ENCODE data around the gene ZNF335. TPM values are rescaled to one million over a fixed set of nuclear protein-coding genes. Genes with fewer than 3 reads are reported as not detected.

The ZNF335 gene
- total RNA-seq, 1 experiment from 2014 or later = 26.9 TPM

DNA sequence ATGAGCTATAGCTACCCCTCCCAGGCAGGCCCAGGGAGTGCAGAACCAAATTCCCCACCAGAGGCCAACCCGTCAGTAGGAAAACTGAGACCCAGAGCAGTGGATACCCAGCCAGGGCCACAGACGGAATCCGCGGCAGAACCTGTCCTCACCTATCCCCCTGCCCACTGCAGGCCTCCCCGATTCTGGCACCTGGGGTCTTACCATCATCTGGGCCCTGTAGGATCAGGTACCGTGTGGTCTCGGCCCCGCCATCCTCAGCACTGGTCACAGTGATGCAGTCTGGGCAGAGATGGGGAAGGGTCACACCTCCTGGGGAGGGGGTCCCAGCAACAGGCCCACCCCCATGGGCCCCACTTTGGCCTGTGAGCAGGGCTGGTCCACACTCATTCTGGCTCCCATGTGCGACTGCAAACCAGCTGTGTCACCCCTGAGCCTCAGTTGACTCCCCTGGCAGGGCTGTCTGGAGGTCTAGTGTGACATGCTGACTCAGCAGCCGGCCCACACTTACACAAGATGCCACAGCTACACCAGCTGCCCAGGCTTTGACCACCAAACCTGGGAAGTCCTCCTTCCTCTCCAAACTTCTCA is 3.8 kb downstream of the ZNF335 start:
- Mint-ChIP-seq H3K4me3 (ENCODE audit: unreplicated experiment) (no peak overlapping the region), H3K27ac (ENCODE audit: low read depth, unreplicated experiment) (no peak overlapping the region), H3K36me3 (ENCODE audit: insufficient read depth, unreplicated experiment) (peaks cover 61% of the 10 kb centered on the region), H3K27me3 (ENCODE audit: insufficient read depth, unreplicated experiment) (no peaks in the 10 kb centered on the region), H3K9me3 (ENCODE audit: unreplicated experiment) (no peaks in the 10 kb centered on the region), H3K4me1 (ENCODE audit: insufficient read depth, unreplicated experiment) (peaks cover 16% of the 10 kb centered on the region)
- ChIA-PET POLR2A (interaction anchor here (0.9 to 5.6 kb wide), 6 partner anchors 11 to 119 kb away, joined by 3 to 83 read pairs (median 25); partner anchors contain the start of gene NCOA5), CTCF (interaction anchor here (0.6 to 13.5 kb wide), 16 partner anchors 8 to 609 kb away, joined by 3 to 200 read pairs (median 22); no protein-coding TSS in a partner anchor)
- DNase-seq (ENCODE audit: unreplicated experiment) = no peak
- intact Hi-C loops (cut with micrococcal nuclease) = no loop called here
- BruUV-seq (replicated peaks) = no TSS peak
- TF ChIP-seq, protein P1, sequence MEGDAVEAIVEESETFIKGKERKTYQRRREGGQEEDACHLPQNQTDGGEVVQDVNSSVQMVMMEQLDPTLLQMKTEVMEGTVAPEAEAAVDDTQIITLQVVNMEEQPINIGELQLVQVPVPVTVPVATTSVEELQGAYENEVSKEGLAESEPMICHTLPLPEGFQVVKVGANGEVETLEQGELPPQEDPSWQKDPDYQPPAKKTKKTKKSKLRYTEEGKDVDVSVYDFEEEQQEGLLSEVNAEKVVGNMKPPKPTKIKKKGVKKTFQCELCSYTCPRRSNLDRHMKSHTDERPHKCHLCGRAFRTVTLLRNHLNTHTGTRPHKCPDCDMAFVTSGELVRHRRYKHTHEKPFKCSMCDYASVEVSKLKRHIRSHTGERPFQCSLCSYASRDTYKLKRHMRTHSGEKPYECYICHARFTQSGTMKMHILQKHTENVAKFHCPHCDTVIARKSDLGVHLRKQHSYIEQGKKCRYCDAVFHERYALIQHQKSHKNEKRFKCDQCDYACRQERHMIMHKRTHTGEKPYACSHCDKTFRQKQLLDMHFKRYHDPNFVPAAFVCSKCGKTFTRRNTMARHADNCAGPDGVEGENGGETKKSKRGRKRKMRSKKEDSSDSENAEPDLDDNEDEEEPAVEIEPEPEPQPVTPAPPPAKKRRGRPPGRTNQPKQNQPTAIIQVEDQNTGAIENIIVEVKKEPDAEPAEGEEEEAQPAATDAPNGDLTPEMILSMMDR (IDR thresholded peaks at IDR 0.05; ENCODE audit: unreplicated experiment) = no peak

DNA sequence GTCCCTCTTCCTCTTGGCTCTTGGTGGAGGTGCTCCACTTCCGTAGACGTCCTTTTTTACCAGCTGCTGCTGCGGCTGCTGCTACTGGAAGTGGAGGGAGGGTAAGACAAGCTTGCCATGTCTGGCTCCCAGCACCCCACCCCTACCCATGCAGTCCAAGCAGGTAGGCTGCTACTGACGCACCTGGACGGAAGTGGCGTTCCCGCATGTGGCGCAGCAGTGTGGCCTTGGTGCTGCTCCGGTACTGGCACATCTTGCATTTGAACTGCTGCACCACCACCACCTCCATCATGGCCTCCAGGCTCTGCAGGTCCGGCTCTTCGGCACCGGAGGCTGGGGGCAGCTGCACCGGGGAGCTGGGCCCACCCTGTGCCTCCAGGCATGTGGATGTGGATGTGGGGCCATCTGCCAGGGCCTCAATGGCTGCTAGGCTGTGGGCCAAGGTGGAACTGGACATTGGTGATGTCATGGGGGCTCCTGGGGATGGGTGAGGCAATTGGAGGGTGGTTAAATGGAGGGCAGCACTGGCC is 4.4 kb downstream of the ZNF335 start:
- Mint-ChIP-seq H3K9me3 (ENCODE audit: unreplicated experiment) (no peaks in the 10 kb centered on the region), H3K27ac (ENCODE audit: low read depth, unreplicated experiment) (no peak overlapping the region), H3K36me3 (ENCODE audit: insufficient read depth, unreplicated experiment) (peaks cover 66% of the 10 kb centered on the region), H3K4me1 (ENCODE audit: insufficient read depth, unreplicated experiment) (peaks cover 12% of the 10 kb centered on the region), H3K4me3 (ENCODE audit: unreplicated experiment) (no peak overlapping the region), H3K27me3 (ENCODE audit: insufficient read depth, unreplicated experiment) (no peaks in the 10 kb centered on the region)
- TF ChIP-seq, protein P1 (IDR thresholded peaks at IDR 0.05; ENCODE audit: unreplicated experiment) = no peak
- ChIA-PET POLR2A (no interaction called here), CTCF (interaction anchor here (0.6 to 13.5 kb wide), 5 partner anchors 8 to 196 kb away, joined by 3 to 200 read pairs (median 46); no protein-coding TSS in a partner anchor)
- intact Hi-C loops (cut with micrococcal nuclease) = no loop called here
- no peak for DNase-seq (ENCODE audit: unreplicated experiment)
- no TSS peak for BruUV-seq (replicated peaks)

GRCh38 chr20:45965169-45966002 is 6.6 kb downstream of the ZNF335 start:
- intact Hi-C loops (cut with micrococcal nuclease) = no loop called here
- no peak for DNase-seq (ENCODE audit: unreplicated experiment)
- Mint-ChIP-seq H3K36me3 (ENCODE audit: insufficient read depth, unreplicated experiment) (peaks cover 79% of the 10 kb centered on the region), H3K9me3 (ENCODE audit: unreplicated experiment) (no peaks in the 10 kb centered on the region), H3K4me1 (ENCODE audit: insufficient read depth, unreplicated experiment) (peaks cover 7% of the 10 kb centered on the region), H3K4me3 (ENCODE audit: unreplicated experiment) (no peak overlapping the region), H3K27me3 (ENCODE audit: insufficient read depth, unreplicated experiment) (no peaks in the 10 kb centered on the region), H3K27ac (ENCODE audit: low read depth, unreplicated experiment) (no peak overlapping the region)
- TF ChIP-seq, protein P1 (IDR thresholded peaks at IDR 0.05; ENCODE audit: unreplicated experiment) = no peak
- no TSS peak for BruUV-seq (replicated peaks)
- POLR2A ChIA-PET = interaction anchor here (1.2 kb wide), 1 partner anchor 21 kb away, joined by 3 read pairs; no protein-coding TSS in a partner anchor
- CTCF ChIA-PET = interaction anchor here (0.6 to 6.5 kb wide), 9 partner anchors 16 to 591 kb away, joined by 3 to 48 read pairs (median 4); partner anchors contain the start of gene ZSWIM1

GRCh38 chr20:45964006-45964400 is 8.0 kb downstream of the ZNF335 start:
- no peaks in the 10 kb centered on the region for H3K4me1 Mint-ChIP-seq (ENCODE audit: insufficient read depth, unreplicated experiment)
- ChIA-PET POLR2A (interaction anchor here (1.0 to 4.8 kb wide), 2 partner anchors 10 to 30 kb away, joined by 4 to 21 read pairs; partner anchors contain the start of gene PCIF1), CTCF (interaction anchor here (0.6 to 6.5 kb wide), 7 partner anchors 12 to 193 kb away, joined by 3 to 48 read pairs (median 4); no protein-coding TSS in a partner anchor)
- H3K27me3 Mint-ChIP-seq (ENCODE audit: insufficient read depth, unreplicated experiment) = no peaks in the 10 kb centered on the region
- intact Hi-C loops (cut with micrococcal nuclease) = no loop called here
- BruUV-seq (replicated peaks) = no TSS peak
- no peaks in the 10 kb centered on the region for H3K9me3 Mint-ChIP-seq (ENCODE audit: unreplicated experiment)
- no peak overlapping the region for H3K27ac Mint-ChIP-seq (ENCODE audit: low read depth, unreplicated experiment)
- H3K4me3 Mint-ChIP-seq (ENCODE audit: unreplicated experiment) = no peak overlapping the region
- TF ChIP-seq, protein P1 (IDR thresholded peaks at IDR 0.05; ENCODE audit: unreplicated experiment) = no peak
- peaks cover 82% of the 10 kb centered on the region for H3K36me3 Mint-ChIP-seq (ENCODE audit: insufficient read depth, unreplicated experiment)
- no peak for DNase-seq (ENCODE audit: unreplicated experiment)
